Measurements from ENCODE around the gene LITAFD.

The LITAFD gene

DNA sequence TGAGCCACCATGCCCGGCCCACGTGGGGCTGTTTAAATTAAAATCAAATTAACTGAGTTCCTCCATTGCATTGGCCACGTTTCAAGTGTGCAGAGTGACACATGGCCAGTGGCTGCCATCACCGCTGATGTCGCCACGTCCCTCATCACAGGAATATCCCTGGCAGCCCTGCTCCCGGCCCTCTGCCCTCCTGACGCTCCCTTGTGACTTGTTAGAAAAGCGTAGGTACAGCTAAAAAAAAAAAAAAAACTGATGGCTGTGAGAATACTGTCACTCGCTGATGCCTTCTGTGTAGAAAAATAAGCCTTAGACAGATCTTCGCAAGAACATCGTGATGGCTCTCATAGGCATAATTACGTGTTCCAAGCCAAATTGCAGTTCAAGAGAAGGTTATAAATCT lies 35.0 kb upstream of the LITAFD start:
- no peaks in the 10 kb centered on the region for H3K27me3 ChIP-seq
- TF ChIP-seq, protein P1, sequence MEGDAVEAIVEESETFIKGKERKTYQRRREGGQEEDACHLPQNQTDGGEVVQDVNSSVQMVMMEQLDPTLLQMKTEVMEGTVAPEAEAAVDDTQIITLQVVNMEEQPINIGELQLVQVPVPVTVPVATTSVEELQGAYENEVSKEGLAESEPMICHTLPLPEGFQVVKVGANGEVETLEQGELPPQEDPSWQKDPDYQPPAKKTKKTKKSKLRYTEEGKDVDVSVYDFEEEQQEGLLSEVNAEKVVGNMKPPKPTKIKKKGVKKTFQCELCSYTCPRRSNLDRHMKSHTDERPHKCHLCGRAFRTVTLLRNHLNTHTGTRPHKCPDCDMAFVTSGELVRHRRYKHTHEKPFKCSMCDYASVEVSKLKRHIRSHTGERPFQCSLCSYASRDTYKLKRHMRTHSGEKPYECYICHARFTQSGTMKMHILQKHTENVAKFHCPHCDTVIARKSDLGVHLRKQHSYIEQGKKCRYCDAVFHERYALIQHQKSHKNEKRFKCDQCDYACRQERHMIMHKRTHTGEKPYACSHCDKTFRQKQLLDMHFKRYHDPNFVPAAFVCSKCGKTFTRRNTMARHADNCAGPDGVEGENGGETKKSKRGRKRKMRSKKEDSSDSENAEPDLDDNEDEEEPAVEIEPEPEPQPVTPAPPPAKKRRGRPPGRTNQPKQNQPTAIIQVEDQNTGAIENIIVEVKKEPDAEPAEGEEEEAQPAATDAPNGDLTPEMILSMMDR (IDR thresholded peaks at IDR 0.05; ENCODE audit: low read depth, low read length): no peak
- no peak overlapping the region for H3K4me3 ChIP-seq (ENCODE audit: low read depth, low read length)
- no peak for DNase-seq
- H3K9me3 ChIP-seq: no peaks in the 10 kb centered on the region
- H3K4me1 ChIP-seq: peaks cover 15% of the 10 kb centered on the region
- peaks cover 61% of the 10 kb centered on the region for H3K36me3 ChIP-seq

DNA sequence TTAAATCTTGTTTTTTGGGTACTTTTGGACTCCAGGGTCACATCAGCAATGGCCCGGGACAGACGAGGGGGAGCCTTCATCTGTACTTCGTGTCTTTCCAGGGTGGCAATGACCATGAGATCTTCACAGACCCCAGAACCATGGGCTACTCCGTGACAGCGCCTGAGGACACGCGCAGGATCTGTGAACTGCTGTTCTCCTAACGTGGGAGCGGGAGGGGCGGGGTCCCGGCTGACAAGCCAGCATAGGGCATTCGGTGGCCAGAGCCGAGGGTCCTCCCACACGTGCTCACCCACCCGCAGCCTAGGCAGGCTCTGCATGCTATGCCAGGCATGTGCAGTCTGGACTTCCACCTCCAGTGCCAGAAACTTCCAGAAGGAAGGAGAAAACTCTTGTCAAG lies 34.5 kb upstream of the LITAFD start:
- DNase-seq: no peak
- no peaks in the 10 kb centered on the region for H3K9me3 ChIP-seq
- H3K27me3 ChIP-seq: no peaks in the 10 kb centered on the region
- peaks cover 66% of the 10 kb centered on the region for H3K36me3 ChIP-seq
- peaks cover 15% of the 10 kb centered on the region for H3K4me1 ChIP-seq
- TF ChIP-seq, protein P1 (IDR thresholded peaks at IDR 0.05; ENCODE audit: low read depth, low read length): no peak
- H3K4me3 ChIP-seq (ENCODE audit: low read depth, low read length): no peak overlapping the region

DNA sequence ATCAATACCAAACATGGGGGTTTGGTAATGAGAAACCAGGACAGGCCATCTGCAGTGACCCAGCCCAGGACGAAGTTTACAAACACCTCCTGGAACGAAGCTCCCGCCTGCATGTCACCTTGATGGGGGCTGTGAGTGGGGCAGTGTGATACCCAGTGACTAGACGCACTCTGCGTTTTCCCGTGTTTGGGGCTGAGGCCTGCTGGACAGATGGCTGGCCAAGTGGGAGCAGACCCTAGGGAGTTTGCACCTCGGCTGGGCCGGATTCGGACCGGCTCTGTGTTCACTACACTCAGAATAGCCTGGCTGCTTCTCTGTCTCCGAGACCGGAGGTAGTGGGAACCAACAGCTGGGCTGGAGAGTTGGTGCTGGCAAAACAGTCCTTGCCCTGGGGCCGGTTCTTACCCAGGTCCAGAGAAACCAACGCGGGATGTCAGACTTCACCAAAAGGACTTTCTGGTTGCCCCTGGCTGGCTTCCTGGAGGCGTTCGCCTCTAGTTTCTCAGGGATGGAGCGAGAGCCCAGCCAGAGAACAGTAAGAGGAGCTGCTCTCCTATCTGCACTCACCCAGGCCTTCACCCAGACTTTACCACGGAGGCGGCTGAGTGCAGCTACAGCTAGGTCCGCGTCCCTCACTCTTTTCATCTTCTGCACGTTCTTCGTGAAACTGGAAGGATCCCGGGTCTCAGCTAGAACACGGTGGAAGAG lies 33.8 kb upstream of the LITAFD start:
- Histone ChIP-seq H3K9me3 (no peaks in the 10 kb centered on the region), H3K36me3 (peaks cover 74% of the 10 kb centered on the region), H3K27me3 (no peaks in the 10 kb centered on the region), H3K4me3 (ENCODE audit: low read depth, low read length) (no peak overlapping the region), H3K4me1 (peaks cover 15% of the 10 kb centered on the region)
- TF ChIP-seq, protein P1 (IDR thresholded peaks at IDR 0.05; ENCODE audit: low read depth, low read length): no peak
- DNase-seq: no peak

DNA sequence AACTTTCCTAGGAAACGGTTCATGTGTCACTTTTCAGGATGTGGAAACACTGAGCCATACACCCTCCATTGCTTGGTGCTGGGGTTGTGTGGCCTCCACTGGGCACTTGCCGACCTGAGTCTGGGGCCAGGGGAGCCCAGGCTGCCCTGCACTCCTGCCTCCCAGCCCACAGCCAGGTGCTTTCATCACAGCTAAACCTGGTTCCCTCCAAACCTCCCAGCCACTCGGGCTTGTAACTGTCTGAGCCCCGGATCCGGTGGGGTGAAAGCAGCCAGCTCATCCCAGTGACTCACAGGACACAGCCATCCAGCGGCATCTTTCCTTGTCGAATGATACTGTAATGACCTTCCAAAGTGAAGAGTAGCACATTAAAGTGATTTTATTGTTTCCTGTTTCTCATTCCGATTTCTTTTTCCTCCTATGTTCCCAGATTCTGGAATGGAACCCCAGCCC lies 33.2 kb upstream of the LITAFD start:
- no peak for DNase-seq
- Histone ChIP-seq H3K4me3 (ENCODE audit: low read depth, low read length) (no peak overlapping the region), H3K27me3 (no peaks in the 10 kb centered on the region), H3K36me3 (peaks cover 79% of the 10 kb centered on the region), H3K4me1 (peaks cover 15% of the 10 kb centered on the region), H3K9me3 (no peaks in the 10 kb centered on the region)
- TF ChIP-seq, protein P1 (IDR thresholded peaks at IDR 0.05; ENCODE audit: low read depth, low read length): no peak

- DNase-seq: no peak
- Histone ChIP-seq H3K4me1 (peaks cover 15% of the 10 kb centered on the region), H3K4me3 (ENCODE audit: low read depth, low read length) (no peak overlapping the region), H3K36me3 (peaks cover 81% of the 10 kb centered on the region), H3K27me3 (no peaks in the 10 kb centered on the region), H3K9me3 (no peaks in the 10 kb centered on the region)
- TF ChIP-seq, protein P1 (IDR thresholded peaks at IDR 0.05; ENCODE audit: low read depth, low read length): no peak
Observed at GRCh38 chr16:8849411-8850011, 32.6 kb upstream of the LITAFD start.

DNA sequence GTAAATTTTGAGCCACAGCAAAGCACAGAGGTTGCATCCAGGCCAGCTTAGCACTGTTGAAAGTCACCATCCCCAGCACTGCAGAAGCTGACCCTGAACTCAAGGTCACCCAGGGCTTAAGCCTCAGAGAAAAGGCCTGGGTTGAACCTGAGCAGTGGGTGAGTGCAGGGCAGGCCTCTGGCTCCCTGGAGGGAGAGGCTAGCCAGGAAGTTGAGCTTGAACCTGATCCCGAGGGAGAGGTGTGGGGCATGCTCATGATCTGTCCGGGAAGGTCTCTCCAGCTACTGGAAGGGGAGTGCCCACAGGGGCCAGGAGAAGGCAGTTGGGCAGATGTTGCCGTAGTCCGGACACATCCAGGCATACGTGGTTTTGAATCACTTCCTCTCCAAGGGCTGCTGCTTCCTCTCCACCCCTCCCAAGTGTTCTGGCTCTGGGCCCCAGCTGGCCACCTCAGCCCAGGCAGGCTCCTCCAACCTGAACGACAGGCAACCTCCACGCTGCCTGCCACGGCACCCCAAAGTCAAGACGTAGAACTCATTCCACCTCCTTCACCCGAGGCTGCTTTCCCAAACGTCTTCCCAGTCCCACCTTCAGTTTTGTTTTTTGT lies 31.8 kb upstream of the LITAFD start:
- Histone ChIP-seq H3K9me3 (no peaks in the 10 kb centered on the region), H3K4me1 (peaks cover 15% of the 10 kb centered on the region), H3K4me3 (ENCODE audit: low read depth, low read length) (no peak overlapping the region), H3K36me3 (peaks cover 90% of the 10 kb centered on the region), H3K27me3 (no peaks in the 10 kb centered on the region)
- no peak for DNase-seq
- TF ChIP-seq, protein P1 (IDR thresholded peaks at IDR 0.05; ENCODE audit: low read depth, low read length): no peak

All from BE2C (cell line).